ENCODE data around the gene MORN2. TPM values are rescaled to one million over a fixed set of nuclear protein-coding genes. Genes with fewer than 3 reads are reported as not detected.

The MORN2 gene
- total RNA-seq, 1 donor from 2014 or later, result 16.6 TPM

DNA sequence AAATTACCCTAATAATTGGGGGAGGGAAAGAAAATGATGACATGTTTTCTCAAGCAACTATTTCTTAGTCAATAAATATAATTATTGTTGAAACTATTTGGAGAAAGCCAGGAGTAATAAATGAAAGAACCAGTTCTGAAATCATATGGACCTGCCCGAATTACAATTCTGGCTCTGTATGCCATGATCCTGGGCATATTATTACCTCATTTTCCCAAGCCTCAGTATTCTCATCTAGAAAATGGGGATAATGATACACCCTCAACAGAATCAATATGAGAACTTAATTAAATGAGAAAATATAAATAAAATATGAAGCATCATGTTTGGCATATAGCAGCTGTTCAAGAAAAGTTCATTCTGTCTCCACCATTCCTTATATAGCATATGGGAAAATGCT, 36.8 kb downstream of the MORN2 start:
- Histone ChIP-seq H4K20me1 (ENCODE audit: insufficient read depth, low read length) (no peaks in the 10 kb centered on the region), H3K4me3 (ENCODE audit: insufficient read depth, low read depth, low read length) (no peak overlapping the region), H2AFZ (ENCODE audit: low read depth, low read length) (no peak overlapping the region), H3K36me3 (ENCODE audit: insufficient read depth, low read length) (no peaks in the 10 kb centered on the region), H3K27me3 (ENCODE audit: insufficient read depth, low read length) (no peaks in the 10 kb centered on the region), H3K9me3 (ENCODE audit: insufficient read depth, low read depth, low read length) (no peaks in the 10 kb centered on the region), H3K9ac (ENCODE audit: low read length) (no peak overlapping the region), H3K79me2 (ENCODE audit: insufficient read depth, low read length) (no peaks in the 10 kb centered on the region), H3K27ac (ENCODE audit: low read depth, low read length) (no peak overlapping the region), H3K4me1 (ENCODE audit: insufficient read depth, low read length) (no peaks in the 10 kb centered on the region), H3K4me2 (ENCODE audit: low read length) (no peak overlapping the region)
- TF ChIP-seq EZH2 (IDR thresholded peaks at IDR 0.05; ENCODE audit: insufficient read depth, low read length), result no peak
- TF ChIP-seq, protein P1, sequence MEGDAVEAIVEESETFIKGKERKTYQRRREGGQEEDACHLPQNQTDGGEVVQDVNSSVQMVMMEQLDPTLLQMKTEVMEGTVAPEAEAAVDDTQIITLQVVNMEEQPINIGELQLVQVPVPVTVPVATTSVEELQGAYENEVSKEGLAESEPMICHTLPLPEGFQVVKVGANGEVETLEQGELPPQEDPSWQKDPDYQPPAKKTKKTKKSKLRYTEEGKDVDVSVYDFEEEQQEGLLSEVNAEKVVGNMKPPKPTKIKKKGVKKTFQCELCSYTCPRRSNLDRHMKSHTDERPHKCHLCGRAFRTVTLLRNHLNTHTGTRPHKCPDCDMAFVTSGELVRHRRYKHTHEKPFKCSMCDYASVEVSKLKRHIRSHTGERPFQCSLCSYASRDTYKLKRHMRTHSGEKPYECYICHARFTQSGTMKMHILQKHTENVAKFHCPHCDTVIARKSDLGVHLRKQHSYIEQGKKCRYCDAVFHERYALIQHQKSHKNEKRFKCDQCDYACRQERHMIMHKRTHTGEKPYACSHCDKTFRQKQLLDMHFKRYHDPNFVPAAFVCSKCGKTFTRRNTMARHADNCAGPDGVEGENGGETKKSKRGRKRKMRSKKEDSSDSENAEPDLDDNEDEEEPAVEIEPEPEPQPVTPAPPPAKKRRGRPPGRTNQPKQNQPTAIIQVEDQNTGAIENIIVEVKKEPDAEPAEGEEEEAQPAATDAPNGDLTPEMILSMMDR (IDR thresholded peaks at IDR 0.05; ENCODE audit: insufficient read depth, low read depth, low read length), result no peak
- Mint-ChIP-seq H3K9me3 (ENCODE audit: unreplicated experiment) (no peaks in the 10 kb centered on the region), H3K36me3 (ENCODE audit: low read depth, unreplicated experiment) (no peaks in the 10 kb centered on the region), H3K27me3 (ENCODE audit: low read depth, unreplicated experiment) (no peaks in the 10 kb centered on the region), H3K4me1 (ENCODE audit: low read depth, unreplicated experiment) (no peaks in the 10 kb centered on the region), H3K4me3 (ENCODE audit: unreplicated experiment) (no peak overlapping the region), H3K27ac (ENCODE audit: unreplicated experiment) (no peak overlapping the region)
- DNase-seq (ENCODE audit: low read depth), result no peak
- FAIRE-seq, result no peak

DNA sequence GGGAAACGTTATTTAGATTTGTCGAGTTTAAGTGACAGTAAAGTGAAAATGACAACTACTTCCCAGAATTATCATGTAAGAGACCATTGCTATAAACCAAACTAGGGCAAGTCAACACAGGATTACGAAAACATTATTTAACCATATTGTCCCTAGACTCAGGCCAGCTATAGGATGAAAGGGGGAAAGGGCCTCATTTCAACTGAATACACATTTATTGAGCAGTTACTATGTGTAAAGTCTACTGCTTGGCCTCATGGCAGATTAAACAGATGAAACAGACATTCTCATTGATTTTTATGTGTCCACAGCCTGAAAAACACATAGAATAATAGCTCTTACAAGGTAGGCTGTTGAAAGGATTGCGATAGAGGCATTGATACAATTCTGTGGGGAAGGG, 46.6 kb downstream of the MORN2 start:
- Histone ChIP-seq H3K9me3 (ENCODE audit: insufficient read depth, low read depth, low read length) (no peaks in the 10 kb centered on the region), H3K27me3 (ENCODE audit: insufficient read depth, low read length) (no peaks in the 10 kb centered on the region), H3K36me3 (ENCODE audit: insufficient read depth, low read length) (no peaks in the 10 kb centered on the region), H2AFZ (ENCODE audit: low read depth, low read length) (no peak overlapping the region), H3K27ac (ENCODE audit: low read depth, low read length) (no peak overlapping the region), H3K79me2 (ENCODE audit: insufficient read depth, low read length) (no peaks in the 10 kb centered on the region), H4K20me1 (ENCODE audit: insufficient read depth, low read length) (no peaks in the 10 kb centered on the region), H3K9ac (ENCODE audit: low read length) (no peak overlapping the region), H3K4me1 (ENCODE audit: insufficient read depth, low read length) (no peaks in the 10 kb centered on the region), H3K4me2 (ENCODE audit: low read length) (no peak overlapping the region), H3K4me3 (ENCODE audit: insufficient read depth, low read depth, low read length) (no peak overlapping the region)
- Mint-ChIP-seq H3K27ac (ENCODE audit: unreplicated experiment) (no peak overlapping the region), H3K27me3 (ENCODE audit: low read depth, unreplicated experiment) (peaks cover 17% of the 10 kb centered on the region), H3K4me1 (ENCODE audit: low read depth, unreplicated experiment) (no peaks in the 10 kb centered on the region), H3K36me3 (ENCODE audit: low read depth, unreplicated experiment) (no peaks in the 10 kb centered on the region), H3K4me3 (ENCODE audit: unreplicated experiment) (no peak overlapping the region), H3K9me3 (ENCODE audit: unreplicated experiment) (no peaks in the 10 kb centered on the region)
- FAIRE-seq (no peak), DNase-seq (ENCODE audit: low read depth) (no peak)
- TF ChIP-seq, protein P1 (IDR thresholded peaks at IDR 0.05; ENCODE audit: insufficient read depth, low read depth, low read length), result no peak
- no peak for TF ChIP-seq EZH2 (IDR thresholded peaks at IDR 0.05; ENCODE audit: insufficient read depth, low read length)

DNA sequence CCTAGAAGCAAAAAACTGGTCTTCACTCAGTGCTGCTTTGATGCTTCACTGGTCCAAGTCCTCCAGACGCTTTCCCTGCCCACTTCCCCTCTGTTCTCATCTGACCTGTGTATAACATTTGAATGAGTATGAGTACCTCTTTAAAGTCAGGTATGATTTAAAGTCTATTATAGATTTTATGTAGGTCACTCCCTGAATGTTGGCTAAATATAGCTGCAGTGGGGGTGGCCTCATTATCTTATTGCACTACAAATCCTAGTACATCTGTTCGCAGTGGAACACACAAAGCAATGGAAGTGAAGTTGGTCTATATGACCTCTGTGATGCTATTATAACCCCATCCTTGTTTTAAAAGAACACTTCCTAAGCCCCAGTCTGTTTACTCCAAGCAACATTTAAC, 47.1 kb downstream of the MORN2 start:
- H3K27me3 Mint-ChIP-seq (ENCODE audit: low read depth, unreplicated experiment), result peaks cover 15% of the 10 kb centered on the region
- no peaks in the 10 kb centered on the region for H3K9me3 ChIP-seq (ENCODE audit: insufficient read depth, low read depth, low read length)
- no peak overlapping the region for H3K4me3 Mint-ChIP-seq (ENCODE audit: unreplicated experiment)

More for the DNA sequence above, 47.1 kb downstream of the MORN2 start:
- H3K36me3 ChIP-seq (ENCODE audit: insufficient read depth, low read length), result no peaks in the 10 kb centered on the region
- H3K4me1 Mint-ChIP-seq (ENCODE audit: low read depth, unreplicated experiment), result no peaks in the 10 kb centered on the region
- TF ChIP-seq EZH2 (IDR thresholded peaks at IDR 0.05; ENCODE audit: insufficient read depth, low read length), result no peak
- TF ChIP-seq, protein P1 (IDR thresholded peaks at IDR 0.05; ENCODE audit: insufficient read depth, low read depth, low read length), result no peak
- no peak overlapping the region for H2AFZ ChIP-seq (ENCODE audit: low read depth, low read length)
- H3K27me3 ChIP-seq (ENCODE audit: insufficient read depth, low read length), result no peaks in the 10 kb centered on the region
- H3K4me2 ChIP-seq (ENCODE audit: low read length), result no peak overlapping the region
- no peaks in the 10 kb centered on the region for H3K79me2 ChIP-seq (ENCODE audit: insufficient read depth, low read length)
- no peak overlapping the region for H3K27ac Mint-ChIP-seq (ENCODE audit: unreplicated experiment)
- no peak overlapping the region for H3K27ac ChIP-seq (ENCODE audit: low read depth, low read length)
- H3K4me3 ChIP-seq (ENCODE audit: insufficient read depth, low read depth, low read length), result no peak overlapping the region
- no peaks in the 10 kb centered on the region for H3K36me3 Mint-ChIP-seq (ENCODE audit: low read depth, unreplicated experiment)
- no peaks in the 10 kb centered on the region for H3K4me1 ChIP-seq (ENCODE audit: insufficient read depth, low read length)
- H4K20me1 ChIP-seq (ENCODE audit: insufficient read depth, low read length), result no peaks in the 10 kb centered on the region
- DNase-seq (ENCODE audit: low read depth) (no peak), FAIRE-seq (no peak)
- no peaks in the 10 kb centered on the region for H3K9me3 Mint-ChIP-seq (ENCODE audit: unreplicated experiment)
- no peak overlapping the region for H3K9ac ChIP-seq (ENCODE audit: low read length)
